Pons (tissue), 1 donor: ENCODE results near the gene REPS1.
"Not testable (repeated sequence)": the region's sequence is repeated elsewhere in the genome, so short reads cannot be mapped to it uniquely, and the experiment has no call there.

ENCODE experiments used
- DNase-seq: peaks from one replicate; pipeline ENCODE4 v3.0.0-alpha.2; 2016; ENCODE audit warnings: low spot score

Gene REPS1

DNA sequence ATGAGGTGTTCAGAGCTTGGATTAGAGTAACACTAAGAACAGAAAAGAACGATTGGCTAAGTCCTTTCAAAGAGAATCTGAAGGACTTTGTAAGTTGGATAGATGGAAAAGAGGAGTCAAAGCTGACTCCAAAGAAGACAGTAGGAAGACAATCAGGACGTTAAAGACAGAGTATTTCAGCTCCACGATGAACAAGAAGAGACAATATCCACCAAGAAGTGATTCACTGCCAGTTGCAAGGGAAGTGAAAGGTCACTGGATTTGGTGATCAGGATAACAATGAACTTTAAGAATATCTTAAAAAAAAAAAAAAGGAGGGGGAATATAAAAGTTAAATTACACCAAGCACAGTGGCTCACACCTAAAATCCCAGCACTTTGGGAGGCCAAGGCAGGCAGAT is 17.9 kb downstream of the REPS1 start:
- no peak for DNase-seq

DNA sequence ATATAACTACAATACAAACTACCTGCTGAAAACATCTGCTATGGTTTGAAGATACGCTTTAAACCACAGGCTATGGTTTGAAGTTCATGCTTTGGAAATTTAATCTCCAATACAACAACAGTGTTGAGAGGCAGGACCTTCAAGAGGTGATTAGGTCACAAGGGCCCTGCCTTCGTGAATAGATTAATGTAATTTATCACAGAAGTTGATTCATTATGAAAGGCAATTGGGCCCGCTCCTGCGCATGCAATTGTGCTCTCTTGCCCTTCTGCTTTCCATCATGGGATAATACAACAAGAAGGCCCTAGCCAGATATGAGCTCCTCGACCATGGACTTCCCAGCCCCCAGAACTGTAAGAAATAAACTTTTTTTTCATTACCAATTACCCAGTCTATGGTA is 21.2 kb downstream of the REPS1 start:
- no peak for DNase-seq

DNA sequence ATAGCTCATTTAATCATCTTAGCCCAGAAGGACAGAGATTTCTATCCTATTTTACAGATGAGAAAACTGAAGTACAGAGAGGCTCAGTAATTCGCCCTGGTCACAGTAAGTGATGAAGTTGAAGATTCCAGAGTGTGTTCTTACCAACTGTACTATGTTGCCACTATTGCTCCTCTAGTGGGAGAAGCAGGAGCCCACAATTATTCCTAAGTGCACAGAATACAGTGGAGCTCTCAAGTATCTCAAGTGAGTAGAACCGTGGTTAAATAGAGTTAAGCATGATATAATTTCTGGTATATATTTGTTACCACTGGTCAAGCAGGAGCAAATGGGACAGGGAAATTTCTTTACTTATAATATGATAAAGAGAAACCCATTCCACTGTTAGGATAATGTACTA is 22.1 kb downstream of the REPS1 start:
- DNase-seq, result no peak

DNA sequence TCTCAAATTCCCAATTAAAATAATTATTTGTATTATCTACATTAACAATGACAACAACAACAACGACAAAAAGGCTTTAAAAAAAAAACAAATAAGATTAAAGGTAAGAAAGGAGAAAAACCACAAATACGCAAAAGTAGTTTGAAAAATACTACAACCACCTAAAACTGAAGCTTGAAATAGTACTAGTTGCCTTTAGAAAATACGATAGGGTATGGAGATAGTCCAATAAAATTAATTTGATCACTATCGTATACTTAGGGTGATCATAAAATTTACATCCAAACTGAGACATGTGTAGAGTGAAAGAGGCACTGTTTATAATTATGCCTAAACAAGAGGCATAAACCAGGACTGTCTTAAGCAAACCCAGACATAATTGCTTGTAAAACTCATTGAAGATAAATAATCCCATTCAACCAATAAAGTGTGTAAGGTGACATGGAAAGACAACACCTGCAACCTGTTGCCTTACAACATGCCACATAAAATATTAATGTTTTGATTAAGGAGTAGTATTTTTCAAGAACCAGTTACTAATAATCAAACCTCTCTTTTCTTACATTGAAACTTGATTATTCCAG is 22.7 kb downstream of the REPS1 start:
- no peak for DNase-seq

DNA sequence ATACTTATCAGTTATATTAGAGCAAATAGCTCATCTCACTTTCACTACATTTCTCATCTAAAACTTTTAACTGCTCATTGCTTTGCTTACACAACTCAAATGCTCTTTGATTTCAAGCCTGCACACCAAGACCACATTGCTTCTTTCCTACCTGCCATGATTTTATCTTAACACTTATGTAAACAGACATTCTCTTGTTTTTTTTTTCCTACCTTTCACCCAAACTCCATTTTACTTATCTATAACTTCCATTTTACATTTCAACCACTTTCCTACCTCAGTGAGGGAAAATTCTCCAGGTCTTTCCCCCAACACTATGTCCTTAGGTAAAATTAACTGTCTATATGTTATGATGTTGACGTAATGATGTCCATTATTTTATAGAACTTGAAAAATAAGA is 24.0 kb downstream of the REPS1 start:
- no peak for DNase-seq

DNA sequence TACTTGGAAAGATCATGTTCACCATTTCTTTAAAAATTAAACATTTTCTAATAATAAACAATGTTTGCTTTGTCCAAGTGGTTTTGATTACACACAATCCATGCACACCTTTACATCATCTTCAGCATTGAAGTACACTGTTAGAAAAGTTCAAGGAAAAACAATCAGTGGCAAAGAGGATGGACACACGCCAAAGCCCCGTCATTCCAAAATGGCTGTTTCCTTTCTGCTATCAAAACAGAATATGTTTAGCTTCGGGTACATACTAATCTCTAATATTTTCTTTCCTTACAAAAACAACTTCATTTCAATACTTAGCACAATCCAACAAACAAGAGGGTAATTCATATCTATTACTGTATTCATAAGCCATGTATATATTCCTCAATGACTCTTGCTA is 24.5 kb downstream of the REPS1 start:
- no peak for DNase-seq

DNA sequence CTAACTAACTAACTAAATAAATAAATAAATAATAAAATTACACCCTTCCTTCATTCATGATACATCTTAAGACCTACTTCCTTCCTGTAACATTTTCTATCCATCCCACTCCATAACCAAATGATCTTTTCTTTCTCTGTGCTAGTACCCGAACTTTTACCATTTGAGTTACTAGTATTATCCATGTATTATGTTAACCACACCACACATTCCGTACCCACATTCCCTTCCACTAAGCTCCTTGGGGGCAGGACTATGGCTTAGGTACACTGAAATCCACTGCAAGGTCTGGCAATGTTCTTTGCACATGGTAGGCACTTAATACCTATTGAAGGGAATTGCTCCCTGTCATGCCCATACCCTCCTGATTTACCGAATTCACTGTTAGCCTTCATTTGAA is 24.9 kb downstream of the REPS1 start:
- no peak for DNase-seq

DNA sequence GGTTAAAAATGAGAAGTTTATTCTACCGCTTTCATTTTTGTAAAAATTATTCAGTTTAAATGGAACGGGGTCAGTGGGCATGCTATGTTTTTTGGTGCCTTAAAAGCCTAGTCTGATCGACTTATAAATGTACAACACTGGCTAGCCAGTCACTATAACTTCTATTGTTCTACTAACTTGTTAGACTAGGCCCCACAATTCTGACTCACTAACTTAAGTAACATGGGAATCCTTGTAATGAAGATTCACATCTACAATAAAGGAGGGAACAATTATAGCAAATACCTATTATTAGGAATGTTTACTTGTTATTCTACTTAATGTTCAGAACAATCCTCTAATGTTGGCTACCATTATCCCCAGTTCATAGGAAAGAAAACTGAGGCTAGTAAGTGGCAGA is 28.5 kb downstream of the REPS1 start:
- no peak for DNase-seq

DNA sequence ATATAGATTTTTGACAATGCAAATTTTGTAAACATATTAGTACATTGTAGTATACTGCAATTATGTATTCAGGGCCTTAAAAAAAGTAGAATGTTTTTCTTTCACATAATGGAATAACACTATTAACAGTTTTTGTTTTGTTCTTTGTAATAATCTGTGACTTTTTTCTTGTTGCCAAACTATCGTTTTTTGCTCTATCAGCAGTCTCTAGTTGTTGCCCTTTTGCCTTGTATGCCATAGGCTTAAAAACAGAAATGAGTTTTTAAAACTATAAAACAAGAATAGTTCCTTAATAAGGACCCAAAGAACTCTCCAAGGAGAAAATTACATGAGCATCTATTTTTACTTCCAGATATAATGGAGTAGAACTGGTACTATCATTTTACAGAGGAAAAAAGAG is 29.5 kb downstream of the REPS1 start:
- DNase-seq, result no peak

DNA sequence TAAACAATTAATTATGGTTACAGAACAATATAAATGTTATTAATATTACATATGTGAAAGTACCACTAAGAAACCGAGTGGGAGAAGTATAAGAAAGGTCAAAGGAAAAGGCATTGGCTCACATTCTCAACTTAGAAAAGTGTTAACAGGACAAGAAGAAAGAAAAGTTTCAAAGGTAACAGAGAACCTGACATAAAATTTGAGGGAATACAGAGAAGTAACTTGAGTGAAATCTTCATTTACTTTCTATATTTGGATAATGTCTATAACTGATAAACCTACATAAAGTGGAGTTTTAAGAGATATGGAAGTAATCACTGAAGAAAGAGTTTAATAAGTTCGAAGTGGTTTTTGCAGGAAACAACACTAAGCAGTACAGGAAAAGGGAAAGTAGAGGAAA is 30.1 kb downstream of the REPS1 start:
- no peak for DNase-seq

DNA sequence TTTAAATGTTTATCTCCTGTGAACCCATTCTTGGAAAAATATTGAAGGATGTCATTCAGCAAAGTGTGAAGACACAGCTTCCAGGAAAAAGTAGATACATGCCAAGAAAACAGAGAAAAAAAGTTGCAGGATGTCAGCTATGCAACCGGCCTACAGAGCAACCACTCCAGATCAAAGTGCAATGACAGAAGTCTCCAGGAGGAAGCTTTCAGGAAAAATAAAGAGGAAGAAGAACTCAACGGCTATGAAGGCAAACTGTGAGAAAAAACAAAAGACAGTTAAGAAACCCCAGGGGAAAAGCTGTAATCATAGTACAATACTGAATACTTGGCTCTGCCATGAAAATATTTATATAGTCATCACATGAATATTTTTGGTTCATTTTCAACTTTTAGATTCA is 30.6 kb downstream of the REPS1 start:
- DNase-seq, result no peak

DNA sequence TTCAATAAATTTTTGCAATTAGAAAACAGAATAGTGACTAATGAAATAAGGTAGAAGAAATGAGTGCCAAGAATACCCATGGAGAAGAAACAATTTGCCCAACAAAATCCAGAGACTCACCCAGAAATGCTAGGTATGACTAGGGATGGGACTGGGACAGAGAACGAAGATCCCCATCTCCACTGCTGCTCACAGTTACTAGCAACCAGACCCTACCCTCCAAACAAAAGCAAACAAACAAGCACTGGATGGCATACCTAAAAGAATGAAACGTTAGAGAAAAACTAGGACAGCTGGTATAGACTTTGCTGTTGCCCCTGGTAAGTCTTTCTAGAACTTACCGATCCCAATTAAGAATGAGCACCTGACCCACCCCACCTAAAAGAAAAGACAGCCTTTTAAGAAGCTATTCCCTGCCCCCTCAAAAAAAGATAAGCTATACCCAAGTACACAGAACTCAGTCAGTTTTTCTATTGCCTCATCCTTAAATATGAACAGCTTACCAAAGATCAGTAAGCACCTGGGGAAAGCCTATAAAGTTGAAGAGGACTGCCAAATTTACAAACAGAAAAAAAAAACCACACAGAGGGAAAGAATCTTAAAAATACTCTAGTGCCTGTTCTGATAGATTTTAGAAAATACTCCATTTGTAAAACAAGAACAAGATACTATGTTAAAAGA is 31.7 kb downstream of the REPS1 start:
- DNase-seq, result no peak

DNA sequence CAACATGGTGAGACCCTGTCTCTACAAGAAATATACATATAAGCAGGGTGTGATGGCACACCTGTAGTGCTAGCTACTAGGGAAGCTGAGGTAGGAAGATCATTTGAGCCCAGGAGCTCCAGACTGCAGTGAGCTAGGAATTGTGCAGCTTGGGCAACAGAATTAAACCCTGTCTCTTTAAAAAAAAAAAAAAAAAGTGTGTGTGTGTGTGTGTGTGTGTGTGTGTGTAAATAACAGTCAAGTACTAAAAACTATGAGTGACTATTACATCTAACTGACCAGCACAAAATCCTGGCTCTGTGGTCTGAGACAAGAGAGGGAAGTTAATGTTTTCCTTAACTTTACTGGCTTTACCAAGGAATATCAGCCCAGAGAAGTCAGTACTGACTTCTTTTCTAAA is 32.8 kb downstream of the REPS1 start:
- DNase-seq, result no peak

DNA sequence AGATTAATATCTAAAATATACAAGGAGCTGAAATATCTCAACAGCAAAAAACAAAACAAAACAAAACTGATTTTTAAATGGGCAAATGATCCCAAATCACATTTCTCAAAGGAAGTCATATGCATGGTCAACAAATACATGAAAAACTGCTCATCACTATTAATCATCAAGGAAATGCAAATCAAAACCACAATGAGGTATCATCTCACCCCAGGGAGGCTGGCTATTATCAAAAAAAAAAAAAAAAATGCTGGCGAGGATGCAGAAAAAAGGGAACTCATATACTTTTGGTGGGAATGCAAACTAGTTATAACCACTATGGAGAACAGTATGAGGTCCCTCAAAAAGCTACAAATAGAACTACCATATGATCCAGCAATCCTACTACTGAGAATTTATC is 34.6 kb downstream of the REPS1 start:
- no peak for DNase-seq

DNA sequence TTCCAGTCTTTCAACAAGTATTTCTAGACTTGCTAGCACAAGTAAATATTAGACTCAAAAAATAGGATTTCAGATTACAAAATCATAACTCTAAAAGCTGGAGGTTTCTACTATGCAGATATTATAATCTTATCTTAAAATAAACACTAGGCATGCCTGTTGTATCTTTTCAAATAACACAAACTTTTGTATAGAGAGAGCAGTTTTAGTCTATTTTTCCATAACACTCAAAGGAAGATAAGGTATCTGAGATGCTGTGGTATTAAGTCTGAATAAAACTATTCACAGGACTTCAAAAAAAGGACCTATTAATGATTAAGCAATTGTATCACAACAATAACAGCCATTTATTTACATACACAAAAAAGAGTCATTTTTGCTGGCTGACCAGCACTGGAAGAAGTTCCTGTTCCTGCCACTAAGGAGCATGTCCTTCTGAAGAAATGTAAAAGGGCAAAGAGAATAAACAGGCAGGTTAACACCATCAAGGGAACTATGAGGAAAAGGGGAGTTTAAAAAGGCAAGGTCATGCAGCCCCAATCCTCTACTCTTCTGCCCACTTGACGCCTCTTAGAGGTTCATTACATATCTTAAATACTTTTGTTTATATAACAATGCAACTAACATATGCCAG is 39.4 kb downstream of the REPS1 start:
- DNase-seq, result no peak

DNA sequence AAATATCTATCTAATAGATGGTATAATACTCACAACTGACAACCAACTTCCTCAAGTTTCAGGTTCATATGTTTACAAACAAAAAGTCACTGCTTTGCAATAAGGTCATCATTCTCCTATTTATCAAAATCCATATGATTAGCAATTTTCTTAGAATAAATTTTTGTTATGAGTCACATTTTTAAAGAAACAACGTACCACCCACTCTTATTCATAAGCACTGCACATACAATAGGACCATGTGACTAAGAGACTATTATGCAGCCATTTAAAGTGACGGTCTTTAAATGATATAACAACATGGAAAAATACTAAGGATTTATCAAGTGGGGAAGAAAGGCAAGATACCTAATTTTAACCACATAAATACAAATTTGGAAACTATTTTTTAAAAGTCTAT is 40.0 kb downstream of the REPS1 start:
- no peak for DNase-seq

DNA sequence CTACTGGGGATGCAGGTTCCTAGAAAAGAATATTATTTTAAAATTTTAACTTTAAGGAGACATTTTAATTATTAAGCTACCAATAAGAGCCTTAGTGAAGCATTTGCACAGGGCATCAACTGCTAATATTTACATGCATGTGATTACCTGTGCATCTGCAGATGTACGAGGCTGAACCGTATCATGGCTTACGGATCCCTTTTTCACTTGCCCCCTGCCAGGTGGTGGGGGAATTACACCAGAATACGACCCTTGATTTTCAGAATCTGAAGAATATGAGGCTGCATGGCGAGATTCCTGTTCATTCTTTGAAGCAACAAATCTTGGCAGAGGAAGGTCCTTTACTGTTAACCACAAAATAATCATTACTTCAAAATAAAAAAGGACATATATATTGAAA is 42.7 kb downstream of the REPS1 start:
- DNase-seq, result no peak

DNA sequence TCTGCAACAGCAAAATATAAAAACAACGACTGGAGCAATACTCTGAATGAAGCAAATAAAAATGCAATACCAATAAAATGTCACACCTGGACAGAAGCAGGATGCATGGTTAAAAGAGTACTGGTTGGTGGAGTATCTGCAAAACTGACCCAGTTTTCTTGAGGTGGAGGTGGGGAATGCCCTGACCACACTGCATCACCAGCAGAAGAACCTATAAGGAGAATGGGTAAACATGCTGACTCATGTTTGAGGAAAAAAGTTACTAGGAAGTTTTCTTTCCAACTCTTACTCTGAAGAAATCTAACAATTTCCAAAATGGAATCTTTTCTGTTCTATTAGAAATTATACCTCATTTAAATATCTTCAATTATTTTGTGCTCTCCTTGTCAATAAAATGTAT is 43.6 kb downstream of the REPS1 start:
- no peak for DNase-seq

DNA sequence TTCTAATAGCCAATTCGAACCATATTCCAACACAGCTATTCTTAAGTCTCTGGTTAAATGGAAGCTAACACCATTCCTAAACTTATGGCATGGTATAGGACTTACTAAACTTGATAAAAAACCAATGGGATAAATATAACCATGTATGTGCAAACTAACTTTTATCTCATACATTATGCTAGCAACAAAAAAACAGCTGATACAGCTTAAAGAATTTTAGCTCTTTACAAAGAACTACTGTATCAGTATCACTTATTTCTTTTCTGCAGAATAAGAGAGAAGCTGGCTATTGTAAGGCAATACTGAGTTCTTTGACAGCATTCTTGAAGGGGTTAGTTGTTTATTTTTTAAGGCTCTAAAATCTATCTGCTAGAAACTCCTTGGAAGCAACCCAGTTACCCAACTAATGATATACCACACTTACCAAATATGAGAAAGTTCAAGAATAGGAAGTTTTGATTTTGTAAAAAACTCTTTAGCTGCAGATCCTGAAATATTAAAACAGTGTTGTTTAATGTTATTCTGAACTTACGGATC is 44.9 kb downstream of the REPS1 start:
- no peak for DNase-seq

DNA sequence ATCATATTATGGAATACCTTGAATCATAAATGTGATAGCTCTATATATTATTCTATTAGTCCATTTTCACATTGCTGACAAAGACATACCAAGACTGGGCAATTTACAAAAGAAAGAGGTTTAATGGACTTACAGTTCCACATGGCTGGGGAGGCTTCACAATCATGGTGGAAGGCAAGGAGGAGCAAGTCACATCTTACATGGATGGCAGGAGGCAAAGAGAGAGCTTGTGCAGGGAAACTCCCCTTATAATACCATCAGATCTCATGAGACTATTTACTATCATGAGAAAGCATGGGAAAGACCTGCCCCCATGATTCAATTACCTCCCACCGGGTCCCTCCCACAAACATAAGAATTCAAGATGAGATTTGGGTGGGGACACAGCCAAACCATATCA is 51.2 kb downstream of the REPS1 start:
- DNase-seq, result not testable (repeated sequence)

DNA sequence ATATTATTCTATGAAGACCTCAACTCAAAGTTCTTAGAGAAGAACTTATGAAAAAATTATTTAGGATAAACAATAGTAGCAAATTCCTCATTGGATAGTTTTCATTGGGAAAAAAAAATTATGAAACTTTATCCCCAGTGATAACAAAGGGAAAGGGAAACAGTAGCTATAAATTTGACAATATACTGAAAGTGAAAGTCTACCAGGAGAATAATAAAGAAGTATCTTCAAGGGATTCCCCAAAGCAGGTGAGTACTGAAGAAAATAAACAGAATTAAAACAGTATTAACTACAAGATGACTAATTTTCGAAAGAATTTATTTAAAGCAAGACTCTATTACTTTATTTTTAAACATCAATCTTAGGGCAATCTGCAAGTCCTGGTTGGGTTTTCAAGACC is 56.4 kb downstream of the REPS1 start:
- no peak for DNase-seq

DNA sequence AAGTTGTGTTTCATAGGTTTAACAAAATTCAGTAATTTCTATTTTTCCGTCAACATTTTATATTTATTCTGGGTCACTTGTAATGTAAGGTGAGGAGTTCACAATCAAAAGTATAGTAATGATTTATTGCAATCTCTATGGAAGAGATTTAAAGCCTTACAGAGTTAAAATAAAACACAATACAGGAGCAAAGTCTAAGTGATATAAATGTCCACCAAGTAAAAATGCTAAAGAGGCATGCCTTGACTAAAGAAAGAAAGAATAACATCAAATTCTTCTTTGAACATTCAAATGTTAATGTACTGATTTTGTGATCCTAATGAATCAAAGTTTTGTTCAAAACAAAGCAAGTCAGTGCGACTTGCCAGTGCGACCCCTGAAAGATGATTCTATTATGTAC is 61.5 kb downstream of the REPS1 start:
- DNase-seq, result no peak

DNA sequence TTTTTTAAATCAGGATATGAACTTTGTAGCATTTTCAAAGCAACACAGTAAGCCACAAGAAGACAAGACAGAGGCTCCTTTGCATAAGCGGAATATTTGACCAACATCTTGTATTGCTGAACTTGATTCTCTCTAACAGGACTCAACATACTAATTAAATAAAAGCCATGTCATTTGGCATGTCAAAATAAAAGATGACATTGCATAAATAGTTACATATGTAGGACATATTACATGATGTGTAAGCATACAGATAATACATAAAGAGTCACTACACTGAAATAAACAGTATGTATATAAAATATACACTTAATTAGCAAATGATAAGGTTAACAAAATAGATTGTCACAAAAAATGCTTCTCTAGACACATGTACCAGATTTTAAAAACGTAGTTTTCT is 62.2 kb downstream of the REPS1 start:
- DNase-seq, result no peak

DNA sequence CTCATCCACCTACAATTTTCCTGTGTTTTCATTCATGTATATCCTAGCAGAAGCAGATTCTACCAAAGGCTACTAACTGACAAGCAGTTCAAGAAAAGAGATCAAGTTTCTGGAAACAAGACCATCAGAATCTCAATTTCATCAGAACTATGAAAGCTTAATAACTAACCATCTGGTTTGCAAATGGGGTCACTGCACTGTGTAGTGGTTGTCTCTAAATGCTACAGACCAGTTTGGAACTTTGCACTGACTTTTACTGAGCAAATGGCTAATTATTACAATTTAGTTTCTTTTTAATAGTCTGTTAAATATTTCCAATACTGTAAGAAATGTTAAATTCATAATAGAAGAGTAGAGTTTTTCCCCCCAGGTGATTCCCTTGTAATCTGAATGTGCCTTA is 64.5 kb downstream of the REPS1 start:
- no peak for DNase-seq
